OCI-LY1 (cell line): ENCODE measurements around the gene ZNF33A.

ENCODE experiments used
- H2AFZ ChIP-seq: fragments of 200-600 bp; sonication (generic), shearing (Covaris generic); 2 replicates; pipeline ENCODE4 v1.6.0; 2014; ENCODE audit warnings: antibody characterized with exemption, mild to moderate bottlenecking, low read length
- H3F3A ChIP-seq: fragments of 200-600 bp; sonication (generic), shearing (Covaris generic); 2 replicates; pipeline ENCODE4 v1.6.0; 2014; ENCODE audit warnings: mild to moderate bottlenecking, antibody characterized with exemption, low read length, moderate library complexity; ENCODE audit not compliant: insufficient read depth
- H3K27ac ChIP-seq: fragments of 200-600 bp; sonication (generic); 2 replicates; pipeline ENCODE4 v1.5.1; 2014; ENCODE audit warnings: low read length, mixed run types, mild to moderate bottlenecking, low read depth; ENCODE audit not compliant: poor library complexity, severe bottlenecking
- H3K27me3 ChIP-seq: fragments of 200-600 bp; sonication (generic); 2 replicates; pipeline ENCODE4 v1.6.0; 2014; ENCODE audit warnings: antibody characterized with exemption, mild to moderate bottlenecking, low read length, moderate library complexity; ENCODE audit not compliant: insufficient read depth
- H3K36me3 ChIP-seq: fragments of 200-600 bp; sonication (generic); 2 replicates; pipeline ENCODE4 v1.6.1; 2014; ENCODE audit warnings: mild to moderate bottlenecking, antibody characterized with exemption, low read length, moderate library complexity, mixed read lengths; ENCODE audit not compliant: insufficient read depth
- H3K4me1 ChIP-seq: fragments of 200-600 bp; sonication (generic); 2 replicates; pipeline ENCODE4 v1.5.1; 2014; ENCODE audit warnings: mild to moderate bottlenecking, low read length, moderate library complexity; ENCODE audit not compliant: insufficient read depth, severe bottlenecking
- H3K4me2 ChIP-seq: fragments of 200-600 bp; sonication (generic), shearing (Covaris generic); 2 replicates; pipeline ENCODE4 v1.6.1; 2014; ENCODE audit warnings: low read length
- H3K4me3 ChIP-seq: fragments of 200-600 bp; sonication (generic); 2 replicates; pipeline ENCODE4 v1.5.1; 2014; ENCODE audit warnings: low read length, low read depth, mild to moderate bottlenecking, mixed read lengths; ENCODE audit not compliant: poor library complexity, severe bottlenecking
- H3K79me2 ChIP-seq: fragments of 200-600 bp; shearing (Covaris generic); 2 replicates; pipeline ENCODE4 v1.6.1; 2016; ENCODE audit warnings: mixed run types, low read length, mixed read lengths; ENCODE audit not compliant: insufficient read depth
- H3K9ac ChIP-seq: fragments of 200-600 bp; sonication (generic), shearing (Covaris generic); 2 replicates; pipeline ENCODE4 v1.6.1; 2014; ENCODE audit warnings: mild to moderate bottlenecking, low read length, mixed read lengths
- H3K9me2 ChIP-seq: fragments of 200-600 bp; sonication (generic), shearing (Covaris generic); 2 replicates; pipeline ENCODE4 v1.6.1; 2014; ENCODE audit warnings: low read depth, mild to moderate bottlenecking, low read length, mixed read lengths
- H3K9me3 ChIP-seq: fragments of 200-600 bp; shearing (Covaris generic); 2 replicates; pipeline ENCODE4 v1.6.1; 2014; ENCODE audit warnings: low read length, mixed read lengths
- H4K20me1 ChIP-seq: fragments of 200-600 bp; sonication (generic), shearing (Covaris generic); 2 replicates; pipeline ENCODE4 v1.6.0; 2016; ENCODE audit warnings: mild to moderate bottlenecking, low read length; ENCODE audit not compliant: insufficient read depth
- EZH2 ChIP-seq: fragments of 200-600 bp; sonication (generic), shearing (Covaris generic); IDR thresholded peaks from 2 replicates; pipeline ENCODE4 v1.8.0; 2017; ENCODE audit warnings: borderline replicate concordance, mixed run types, mild to moderate bottlenecking, antibody characterized with exemption, low read length, moderate library complexity, mixed read lengths
- TF ChIP-seq, protein P1 (sequence below): fragments of 200-600 bp; sonication (generic), shearing (Covaris generic); IDR thresholded peaks from 2 replicates; pipeline ENCODE4 v1.5.1; 2017; ENCODE audit warnings: mild to moderate bottlenecking, antibody characterized with exemption, low read length, moderate library complexity, mixed read lengths

ZNF33A gene

DNA sequence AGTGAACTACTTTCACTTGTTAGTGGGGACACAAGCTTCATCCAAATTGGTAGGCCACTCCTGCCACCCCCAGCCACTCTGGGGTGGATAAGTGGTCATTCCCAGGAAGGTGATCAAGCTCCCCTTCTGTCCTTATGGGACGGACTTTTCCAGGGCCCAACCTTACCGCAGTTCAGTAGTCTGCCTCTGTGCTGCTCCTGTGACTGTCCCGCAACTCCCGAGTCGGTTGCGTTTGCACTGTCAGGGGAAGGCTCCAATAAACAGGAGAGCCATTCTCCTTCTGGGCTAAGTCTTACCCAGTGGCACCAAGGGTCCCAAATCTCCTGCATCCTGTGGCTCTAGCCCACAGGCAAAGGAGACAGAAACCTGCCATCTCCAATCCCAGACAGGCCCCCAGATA is 7.4 kb upstream of the ZNF33A start:
- Histone ChIP-seq H3K27ac (no peak overlapping the region), H4K20me1 (no peaks in the 10 kb centered on the region), H3K9me2 (no peaks in the 10 kb centered on the region), H3K4me2 (no peak overlapping the region), H3K27me3 (no peaks in the 10 kb centered on the region), H3K36me3 (no peaks in the 10 kb centered on the region), H3K4me3 (no peak overlapping the region), H3K4me1 (no peaks in the 10 kb centered on the region), H3K9ac (no peak overlapping the region), H3K9me3 (no peaks in the 10 kb centered on the region), H2AFZ (no peak overlapping the region), H3K79me2 (no peaks in the 10 kb centered on the region), H3F3A (no peaks in the 10 kb centered on the region)
- TF ChIP-seq EZH2: no peak
- TF ChIP-seq, protein P1, sequence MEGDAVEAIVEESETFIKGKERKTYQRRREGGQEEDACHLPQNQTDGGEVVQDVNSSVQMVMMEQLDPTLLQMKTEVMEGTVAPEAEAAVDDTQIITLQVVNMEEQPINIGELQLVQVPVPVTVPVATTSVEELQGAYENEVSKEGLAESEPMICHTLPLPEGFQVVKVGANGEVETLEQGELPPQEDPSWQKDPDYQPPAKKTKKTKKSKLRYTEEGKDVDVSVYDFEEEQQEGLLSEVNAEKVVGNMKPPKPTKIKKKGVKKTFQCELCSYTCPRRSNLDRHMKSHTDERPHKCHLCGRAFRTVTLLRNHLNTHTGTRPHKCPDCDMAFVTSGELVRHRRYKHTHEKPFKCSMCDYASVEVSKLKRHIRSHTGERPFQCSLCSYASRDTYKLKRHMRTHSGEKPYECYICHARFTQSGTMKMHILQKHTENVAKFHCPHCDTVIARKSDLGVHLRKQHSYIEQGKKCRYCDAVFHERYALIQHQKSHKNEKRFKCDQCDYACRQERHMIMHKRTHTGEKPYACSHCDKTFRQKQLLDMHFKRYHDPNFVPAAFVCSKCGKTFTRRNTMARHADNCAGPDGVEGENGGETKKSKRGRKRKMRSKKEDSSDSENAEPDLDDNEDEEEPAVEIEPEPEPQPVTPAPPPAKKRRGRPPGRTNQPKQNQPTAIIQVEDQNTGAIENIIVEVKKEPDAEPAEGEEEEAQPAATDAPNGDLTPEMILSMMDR: no peak

DNA sequence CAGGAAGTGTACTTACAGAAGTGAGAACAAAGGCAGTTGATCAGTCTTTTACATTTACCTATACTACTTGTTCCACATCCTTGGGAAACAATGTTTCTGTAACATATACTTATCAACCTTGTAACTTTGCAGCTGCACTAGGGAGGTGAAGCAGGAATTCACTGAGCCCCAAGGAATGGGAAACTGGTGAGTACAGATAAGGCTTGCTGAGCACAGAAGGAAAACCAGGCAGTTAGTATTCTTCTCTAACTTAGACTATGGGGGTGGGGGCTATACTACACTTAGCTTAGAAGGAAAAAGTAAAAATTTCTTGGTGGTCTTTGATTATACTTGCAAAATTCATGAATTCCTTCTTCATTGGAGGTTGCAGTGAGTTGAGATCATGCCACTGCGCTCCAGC is 6.9 kb upstream of the ZNF33A start:
- TF ChIP-seq, protein P1: no peak
- TF ChIP-seq EZH2: no peak
- H3K4me1 ChIP-seq: no peaks in the 10 kb centered on the region
- no peak overlapping the region for H3K4me3 ChIP-seq
- no peaks in the 10 kb centered on the region for H3K79me2 ChIP-seq
- no peak overlapping the region for H3K27ac ChIP-seq
- no peak overlapping the region for H2AFZ ChIP-seq
- no peaks in the 10 kb centered on the region for H3F3A ChIP-seq
- no peaks in the 10 kb centered on the region for H3K9me3 ChIP-seq
- no peaks in the 10 kb centered on the region for H3K9me2 ChIP-seq
- no peak overlapping the region for H3K4me2 ChIP-seq
- H3K27me3 ChIP-seq: no peaks in the 10 kb centered on the region
- no peak overlapping the region for H3K9ac ChIP-seq
- H3K36me3 ChIP-seq: no peaks in the 10 kb centered on the region
- no peaks in the 10 kb centered on the region for H4K20me1 ChIP-seq

DNA sequence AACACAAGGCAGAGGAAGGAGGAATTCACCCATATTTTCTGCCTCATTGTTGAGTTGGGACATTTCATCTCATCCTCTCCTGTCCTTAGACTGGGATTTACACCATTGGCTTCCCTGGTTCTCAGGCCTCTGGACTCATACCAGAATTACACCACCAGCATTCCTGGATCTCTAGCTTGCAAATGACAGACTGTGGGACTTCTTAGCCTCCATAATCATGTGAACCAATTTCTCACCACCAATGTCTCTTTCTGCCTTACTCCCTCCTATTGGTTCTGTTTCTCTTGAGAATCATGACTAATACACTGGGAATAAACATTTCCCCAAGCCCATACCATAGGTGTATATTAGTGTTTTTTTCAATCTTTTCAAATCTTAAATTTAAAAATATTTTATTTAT is 2.9 kb upstream of the ZNF33A start:
- H2AFZ ChIP-seq: no peak overlapping the region
- no peak overlapping the region for H3K27ac ChIP-seq
- no peak overlapping the region for H3K9ac ChIP-seq
- H3K4me1 ChIP-seq: peaks cover 10% of the 10 kb centered on the region
- no peaks in the 10 kb centered on the region for H3K9me2 ChIP-seq
- 0 out of 2 replicates have a peak, but pooled peaks cover 2% of the 10 kb centered on the region for H3K36me3 ChIP-seq
- H3K79me2 ChIP-seq: peaks cover 9% of the 10 kb centered on the region
- no peaks in the 10 kb centered on the region for H3F3A ChIP-seq
- H3K27me3 ChIP-seq: no peaks in the 10 kb centered on the region
- no peak for TF ChIP-seq EZH2
- TF ChIP-seq, protein P1: no peak
- H3K4me3 ChIP-seq: no peak overlapping the region
- no peaks in the 10 kb centered on the region for H3K9me3 ChIP-seq
- H4K20me1 ChIP-seq: no peaks in the 10 kb centered on the region
- H3K4me2 ChIP-seq: no peak overlapping the region
